Dedifferentiated amniotic fluid mesenchymal stem cell (primary cell): ENCODE data around the gene ARMC8.

Experiments
- DNase-seq: peaks from one replicate; pipeline ENCODE4 v3.0.0-alpha.2; 2016; ENCODE audit errors: extremely low spot score

The ARMC8 gene

DNA sequence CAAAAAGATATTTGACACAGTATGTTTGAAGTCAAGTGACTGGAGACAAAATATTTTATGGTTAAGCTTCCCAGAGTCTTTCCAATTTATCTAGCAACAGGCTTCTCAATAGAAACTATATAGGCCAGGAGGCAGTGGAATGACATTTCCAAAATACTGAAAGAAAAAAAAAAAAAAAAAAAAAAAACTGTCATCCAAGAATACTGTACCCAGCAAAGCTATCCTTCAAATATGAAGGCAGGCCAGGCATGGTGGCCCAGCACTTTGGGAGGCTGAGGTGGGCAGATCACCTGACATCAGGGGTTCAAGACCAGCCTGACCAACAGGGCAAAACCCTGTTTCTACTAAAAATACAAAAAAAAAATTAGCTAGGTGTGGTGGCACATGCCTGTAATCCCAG is 121.7 kb downstream of the ARMC8 start:
- DNase-seq = no peak

DNA sequence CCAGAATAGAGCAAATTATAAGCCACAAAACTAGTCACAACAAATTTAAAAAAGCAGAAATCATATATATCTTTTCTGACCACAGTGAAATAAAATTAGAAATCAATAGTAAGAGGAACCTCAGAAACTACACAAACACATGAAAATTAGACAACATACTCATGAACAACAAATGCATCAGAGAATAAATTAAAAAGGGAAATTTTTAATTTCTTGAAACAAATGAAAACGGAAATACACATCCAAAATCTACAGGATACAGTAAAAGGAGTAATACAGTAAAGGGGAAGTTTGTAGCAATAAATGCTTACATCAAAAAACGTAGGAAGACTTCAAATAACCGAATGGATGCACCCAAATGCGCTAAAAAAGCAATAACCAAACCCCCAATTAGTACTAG is 123.4 kb downstream of the ARMC8 start:
- no peak for DNase-seq

DNA sequence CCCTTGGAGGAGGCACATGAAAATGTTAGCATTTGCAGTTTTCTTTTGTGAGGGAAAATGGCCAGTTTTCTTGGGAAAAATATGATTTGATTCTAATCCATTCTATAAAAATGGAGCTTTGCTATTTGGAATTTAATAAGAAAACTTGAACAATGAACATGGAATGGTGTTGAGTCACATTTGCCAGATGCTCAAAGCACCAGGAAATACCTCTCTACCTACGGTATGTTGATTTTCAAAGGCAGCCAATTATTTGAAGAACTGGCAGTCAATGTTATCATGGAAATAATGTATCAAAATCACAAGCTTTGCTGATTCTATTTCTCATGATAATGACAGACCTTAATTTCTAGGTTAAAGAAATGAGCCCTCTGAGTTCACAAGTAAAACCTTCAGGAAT is 127.7 kb downstream of the ARMC8 start:
- DNase-seq = no peak

DNA sequence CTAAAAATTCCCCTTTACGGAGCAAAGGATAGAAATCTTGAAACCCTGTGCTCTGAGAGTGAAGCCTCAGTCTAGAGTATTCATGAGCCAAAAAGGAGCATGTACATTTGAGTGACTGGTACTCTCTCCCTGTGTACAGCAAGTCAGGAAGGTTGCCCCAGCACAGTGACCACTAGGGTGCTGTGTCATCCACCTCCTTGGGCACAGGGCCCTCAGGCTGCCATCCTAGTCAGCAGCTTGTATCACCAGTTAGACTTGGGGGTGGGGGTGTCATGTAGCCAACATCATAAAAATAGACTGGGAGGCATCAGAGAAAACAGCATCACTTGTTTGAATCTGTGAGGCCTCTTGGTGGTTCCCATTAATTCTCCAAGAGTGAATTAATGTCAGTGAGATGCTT is 130.6 kb downstream of the ARMC8 start:
- no peak for DNase-seq

DNA sequence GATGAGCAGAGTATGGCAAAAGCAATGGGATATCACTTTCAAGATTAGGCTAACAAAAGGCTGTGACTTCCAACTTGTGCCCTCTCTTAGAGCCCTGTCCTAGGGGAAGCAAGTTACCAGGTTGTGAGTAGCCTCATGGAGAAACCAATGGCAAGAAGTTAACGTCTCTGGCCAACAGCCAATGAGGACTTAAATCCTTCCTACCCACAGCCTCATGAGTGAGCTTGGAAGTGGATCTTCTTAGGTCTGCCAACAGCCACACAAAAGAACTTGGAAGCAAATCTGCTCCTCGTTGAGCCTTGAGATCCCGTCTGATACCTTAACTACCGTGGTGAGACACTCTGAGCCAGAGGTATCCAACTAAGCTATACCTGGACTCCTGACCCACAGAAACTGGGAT is 136.9 kb downstream of the ARMC8 start:
- no peak for DNase-seq

DNA sequence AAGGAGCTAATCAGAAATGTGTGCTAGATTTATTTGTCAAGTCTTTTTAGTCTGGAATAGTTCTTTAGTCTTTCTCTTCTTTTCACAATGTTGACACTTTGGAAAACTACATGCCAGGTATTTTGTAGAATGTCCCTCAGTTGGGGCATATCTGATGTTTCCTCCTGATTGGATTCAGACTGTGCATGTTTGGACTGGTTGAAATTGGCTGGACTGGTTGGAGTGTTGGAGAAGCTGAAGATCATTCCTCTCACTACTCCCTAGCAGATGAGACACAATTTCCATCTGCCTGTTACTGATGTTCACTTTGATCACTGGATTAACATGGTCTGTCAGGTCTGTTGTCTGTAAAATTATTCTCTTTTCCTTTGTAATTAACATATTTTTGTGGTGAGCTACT is 138.9 kb downstream of the ARMC8 start:
- DNase-seq = no peak

DNA sequence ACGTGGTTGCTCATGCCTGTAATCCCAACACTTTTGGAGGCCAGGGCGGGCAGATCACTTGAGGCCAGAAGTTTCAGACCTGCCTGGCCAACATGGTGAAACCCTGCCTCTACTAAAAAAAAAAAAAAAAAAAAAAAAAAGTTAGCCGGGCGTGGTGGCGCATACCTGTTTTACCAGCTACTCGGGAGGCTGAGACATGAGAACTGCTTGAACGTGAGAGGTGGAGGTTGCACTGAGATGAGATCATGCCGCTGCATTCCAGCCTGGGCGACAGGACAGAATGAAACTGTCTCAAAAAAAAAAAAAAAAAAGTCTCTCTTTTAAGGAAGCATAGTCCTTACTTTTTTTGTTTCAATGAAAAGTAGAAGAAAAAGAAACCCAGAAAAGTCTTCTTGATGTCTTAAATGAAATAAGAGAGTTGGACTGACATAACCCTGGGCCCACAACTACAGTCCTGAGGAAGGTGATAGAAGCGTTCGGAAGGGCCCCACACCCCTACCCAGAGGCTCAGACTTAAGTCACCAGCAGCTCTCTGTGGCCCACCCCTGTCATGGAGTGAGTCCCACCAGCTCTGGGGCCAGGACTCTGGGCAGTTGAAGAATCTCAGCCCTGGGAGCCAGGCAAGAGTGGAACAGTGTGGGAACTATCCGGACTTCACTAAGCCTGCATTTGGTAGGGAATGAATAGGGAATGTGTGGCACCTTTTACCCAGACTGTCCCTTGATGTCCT is 139.9 kb downstream of the ARMC8 start:
- no peak for DNase-seq

DNA sequence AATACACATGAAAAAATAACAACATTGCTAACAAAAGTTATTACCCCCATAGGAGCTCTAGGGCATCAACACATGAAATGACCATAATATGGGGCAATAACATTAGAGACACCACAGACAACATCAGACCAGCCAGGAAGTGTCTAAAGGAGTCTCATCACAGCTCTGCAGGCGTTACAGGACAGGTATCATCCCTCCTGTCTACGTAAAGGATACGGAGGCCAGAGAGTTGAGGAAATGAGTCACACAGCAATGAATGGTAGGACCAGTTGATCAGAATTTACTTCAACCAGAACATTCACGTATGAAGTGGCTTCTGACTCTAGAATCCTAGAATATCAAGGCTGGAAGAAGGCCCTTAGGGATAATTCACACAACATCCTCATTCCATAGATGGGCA is 140.7 kb downstream of the ARMC8 start:
- no peak for DNase-seq

DNA sequence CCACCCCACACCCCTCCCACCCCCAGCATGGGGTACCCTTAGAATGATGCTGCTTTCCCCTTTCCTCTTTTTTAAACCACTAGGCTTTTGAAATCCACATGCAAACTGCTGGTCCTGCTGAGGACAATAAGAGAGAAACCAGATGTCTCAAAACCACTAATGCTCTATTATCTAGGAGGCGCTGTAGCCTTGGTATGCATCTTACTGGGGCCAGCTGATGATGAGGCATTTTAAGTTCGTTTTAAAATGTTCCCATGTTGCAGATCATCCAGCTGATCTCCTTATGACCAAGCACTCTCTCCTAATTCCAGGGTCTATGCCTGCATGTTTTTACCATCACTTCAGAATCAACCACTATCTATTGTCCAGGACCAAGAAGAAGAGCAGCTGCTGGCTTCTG is 141.2 kb downstream of the ARMC8 start:
- DNase-seq = no peak

DNA sequence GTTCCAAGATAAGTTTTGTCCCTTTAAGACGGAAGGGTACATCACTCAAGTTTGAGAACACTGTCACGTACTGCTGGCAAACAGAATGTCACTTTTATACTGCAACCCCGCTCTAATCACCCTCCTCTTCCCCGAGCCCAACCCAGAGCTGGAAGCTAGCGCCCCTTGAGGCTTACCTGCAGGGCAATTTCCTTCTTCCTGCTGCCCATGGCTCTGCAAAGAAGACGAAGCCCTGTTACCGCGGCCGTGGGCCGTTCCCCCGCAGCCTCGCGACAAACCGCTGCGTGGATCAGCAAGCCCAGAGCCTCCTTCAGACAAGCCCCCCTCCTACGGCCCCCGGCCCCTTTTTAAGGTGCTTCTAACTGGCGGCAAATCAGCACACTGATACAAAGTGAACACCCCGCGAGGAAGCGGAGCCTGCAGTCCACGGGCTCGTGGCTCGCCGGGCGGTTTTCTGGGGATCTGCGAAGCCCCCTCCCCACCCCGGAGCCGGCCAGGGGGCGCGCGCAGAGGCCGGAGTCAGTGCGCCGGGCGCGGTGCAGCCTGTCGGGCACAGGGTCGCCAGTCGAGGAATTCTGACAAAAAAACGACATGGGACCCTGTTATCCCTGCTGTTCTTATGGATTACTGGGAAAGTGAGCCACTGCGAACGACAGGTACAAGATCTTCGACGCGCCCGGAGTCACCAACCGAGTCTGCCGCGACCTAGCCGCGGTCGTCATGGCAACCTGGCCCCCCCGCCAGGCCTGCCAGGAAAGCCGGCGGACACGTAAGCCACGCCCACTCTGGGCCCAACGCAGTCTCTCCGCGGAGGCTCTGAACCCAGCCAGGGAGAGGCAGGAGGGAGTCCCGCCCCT is 142.3 kb downstream of the ARMC8 start, which contains the start of gene NME9:
Gene NME9, minus strand, starts transcription at position 725 of the 857 bp plus-strand sequence. Its CDS starts 516 bp downstream, at position 209.
- peak; percentile 31 for DNase-seq

DNA sequence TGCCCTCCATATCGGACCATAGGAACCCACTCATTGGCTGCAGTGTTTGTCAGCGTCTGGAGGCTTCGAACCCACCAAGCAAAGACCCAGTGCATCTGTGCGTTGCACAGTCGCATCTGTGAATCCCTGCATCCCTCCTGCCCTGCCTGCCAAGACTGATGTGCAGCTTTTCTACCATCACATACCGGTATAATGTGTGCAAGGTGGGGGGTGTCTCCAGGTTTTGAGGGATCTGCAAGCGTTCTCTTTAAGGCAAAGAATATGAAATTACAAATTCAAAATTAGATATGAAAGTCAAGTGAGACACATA is 142.8 kb downstream of the ARMC8 start:
- DNase-seq = no peak

DNA sequence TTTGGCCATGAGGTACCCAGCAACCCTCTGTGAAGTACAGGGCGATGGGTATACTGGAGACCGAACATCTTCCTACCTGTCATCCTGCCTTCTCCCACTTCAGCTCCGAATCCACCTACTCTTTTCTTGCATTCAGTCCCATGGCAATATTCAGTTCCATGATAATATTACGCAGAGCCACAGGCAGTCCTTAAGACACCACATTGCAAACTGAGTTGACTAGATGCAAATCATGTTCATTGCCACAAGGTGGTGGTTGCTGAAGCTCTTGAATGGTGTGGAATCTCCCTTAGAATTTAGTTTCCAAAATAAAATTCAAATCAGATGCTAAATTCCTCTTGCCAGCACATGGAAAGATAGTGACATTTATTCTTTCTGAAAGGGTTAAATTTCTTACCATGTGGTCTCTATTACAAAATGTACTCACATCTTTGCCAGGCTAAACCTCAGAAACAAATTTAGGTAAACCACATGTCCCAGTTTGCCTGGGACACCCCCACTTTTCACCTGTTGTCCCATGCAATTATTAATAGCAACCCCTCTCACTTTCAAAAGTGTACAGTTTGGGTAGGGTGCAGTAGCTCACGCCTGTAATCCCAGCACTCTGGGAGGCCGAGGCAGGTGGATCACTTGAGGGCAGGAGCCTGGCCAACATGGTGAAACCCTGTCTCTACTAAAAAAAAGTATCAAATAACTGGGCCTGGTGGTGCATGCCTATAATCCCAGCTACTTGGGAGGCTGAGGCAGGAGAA is 144.2 kb downstream of the ARMC8 start:
- DNase-seq = peak; percentile 40

DNA sequence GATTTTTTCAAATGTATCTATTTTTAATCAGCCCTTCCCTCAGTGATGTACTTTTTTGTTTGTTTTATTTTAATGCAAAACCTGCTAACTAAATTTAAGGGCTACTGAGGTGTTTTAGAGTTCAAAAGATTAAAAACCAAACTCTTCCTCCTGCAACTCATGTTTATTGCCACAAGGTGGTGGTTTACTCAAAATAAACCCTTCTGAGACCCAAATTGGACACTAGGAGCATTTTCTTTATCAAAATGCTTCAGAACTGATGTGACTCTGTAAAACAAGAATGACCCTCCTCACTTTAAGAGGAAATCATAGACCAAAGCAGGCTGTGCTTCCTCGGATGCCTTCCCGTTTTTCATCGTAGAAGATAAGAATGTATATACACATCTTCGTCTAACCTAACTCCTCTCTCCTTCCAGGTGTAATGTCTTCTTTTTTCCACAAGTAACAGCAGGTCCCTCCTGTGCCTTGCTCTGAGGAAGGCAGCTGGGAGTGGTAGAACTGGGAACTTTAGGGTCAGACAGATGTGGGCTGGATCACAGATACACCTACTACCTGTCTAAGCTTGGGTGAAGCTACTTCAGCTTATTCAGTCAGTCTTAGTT is 145.5 kb downstream of the ARMC8 start:
- peak; percentile 65 for DNase-seq

DNA sequence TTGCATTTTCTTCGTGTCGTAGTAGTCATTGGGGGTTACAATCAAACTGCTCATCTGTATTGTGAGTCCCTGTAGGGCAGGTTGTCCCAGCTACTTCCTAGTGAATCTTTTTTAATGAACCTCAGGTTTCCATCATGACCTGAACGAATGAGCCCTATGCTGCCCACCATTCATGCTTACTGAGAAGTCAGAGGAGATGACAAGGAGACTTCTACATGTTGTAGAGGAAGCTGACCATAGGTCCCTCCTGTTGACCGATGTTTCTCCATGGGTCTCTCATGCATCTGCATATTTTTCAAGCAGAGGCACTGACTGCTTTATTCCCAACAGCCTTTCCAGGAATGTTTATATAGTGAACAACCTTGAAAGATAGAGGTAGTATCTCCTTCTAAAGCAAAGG is 147.5 kb downstream of the ARMC8 start:
- no peak for DNase-seq

DNA sequence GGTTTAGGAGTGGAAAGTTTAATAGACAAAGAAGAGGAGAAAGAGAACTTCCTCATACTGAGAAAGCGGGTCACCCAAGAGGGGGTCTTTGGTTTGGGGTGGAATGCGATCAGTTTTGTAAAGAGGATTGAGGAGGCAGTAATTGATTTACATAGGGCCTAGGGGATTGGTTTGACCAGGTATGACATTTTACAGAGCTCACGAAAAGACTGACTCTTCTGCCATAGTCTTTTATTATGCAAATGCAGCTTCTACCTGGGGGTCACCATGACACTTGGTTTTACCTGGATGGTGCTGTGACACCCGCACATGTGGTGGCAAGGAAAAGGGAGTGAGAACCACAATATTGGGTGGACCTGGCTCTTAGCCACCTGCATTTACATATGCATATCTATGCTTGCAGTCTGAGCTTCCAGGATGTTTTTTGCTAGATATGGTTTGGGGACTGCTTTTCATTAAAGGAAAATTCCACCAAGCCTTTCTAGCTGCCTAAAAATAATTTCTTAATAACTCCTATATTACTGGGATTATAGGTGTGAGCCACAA is 149.4 kb downstream of the ARMC8 start:
- DNase-seq = no peak

DNA sequence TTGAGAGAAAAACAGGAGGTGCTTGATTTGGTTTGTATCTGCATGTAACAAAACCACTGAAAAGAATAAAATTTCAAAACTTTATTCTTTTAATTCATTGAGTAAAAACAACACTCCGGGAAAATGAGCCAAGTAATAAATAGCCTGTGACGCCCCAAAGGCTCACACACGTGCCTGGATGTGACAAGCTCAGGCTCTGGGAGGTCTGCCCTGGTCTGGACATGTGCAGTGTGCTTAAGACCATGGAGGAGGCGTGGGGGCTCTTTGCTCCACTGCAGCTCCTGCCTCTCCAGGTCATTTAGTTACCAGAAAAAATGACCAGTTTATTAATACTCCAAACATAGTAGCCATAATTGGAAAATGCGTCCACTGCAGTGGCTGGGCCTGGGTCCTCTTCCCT is 151.1 kb downstream of the ARMC8 start:
- DNase-seq = no peak

DNA sequence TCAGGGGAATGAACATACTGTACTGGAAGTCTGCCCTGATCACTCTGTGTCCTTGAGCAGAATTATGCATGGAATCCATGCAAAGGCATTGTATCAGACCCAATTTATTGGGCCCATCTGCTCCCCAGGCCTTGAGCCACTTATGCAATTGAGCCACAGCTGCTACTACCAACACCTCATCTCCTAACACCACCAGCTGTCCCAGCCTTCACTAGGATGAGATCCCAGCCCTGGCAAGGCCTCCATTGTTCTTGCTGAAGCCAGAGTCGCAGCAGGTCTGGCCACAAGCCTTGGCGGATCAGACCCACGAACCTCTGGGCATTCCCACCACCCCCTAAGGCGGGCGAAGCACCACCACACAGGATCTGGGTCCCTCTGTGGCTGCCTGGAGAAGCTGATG is 151.7 kb downstream of the ARMC8 start:
- no peak for DNase-seq

DNA sequence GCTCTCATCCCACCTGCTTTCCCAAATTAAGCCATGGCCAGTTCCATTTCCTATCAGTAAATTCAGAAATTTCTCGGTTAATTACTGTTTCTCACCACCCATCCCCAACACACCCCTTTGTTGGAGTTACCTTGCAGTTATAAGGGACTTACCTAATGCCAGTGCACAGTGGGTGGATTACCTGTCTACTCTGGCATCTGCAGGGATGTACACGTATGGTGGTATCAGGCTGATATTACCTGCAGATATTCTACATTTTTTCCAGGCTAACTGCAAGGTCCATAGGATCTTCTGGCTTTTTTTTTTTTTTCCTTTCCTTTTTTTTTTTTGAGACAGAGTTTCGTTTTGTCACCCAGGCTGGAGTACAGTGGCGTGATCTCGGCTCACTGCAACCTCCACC is 153.4 kb downstream of the ARMC8 start:
- no peak for DNase-seq

DNA sequence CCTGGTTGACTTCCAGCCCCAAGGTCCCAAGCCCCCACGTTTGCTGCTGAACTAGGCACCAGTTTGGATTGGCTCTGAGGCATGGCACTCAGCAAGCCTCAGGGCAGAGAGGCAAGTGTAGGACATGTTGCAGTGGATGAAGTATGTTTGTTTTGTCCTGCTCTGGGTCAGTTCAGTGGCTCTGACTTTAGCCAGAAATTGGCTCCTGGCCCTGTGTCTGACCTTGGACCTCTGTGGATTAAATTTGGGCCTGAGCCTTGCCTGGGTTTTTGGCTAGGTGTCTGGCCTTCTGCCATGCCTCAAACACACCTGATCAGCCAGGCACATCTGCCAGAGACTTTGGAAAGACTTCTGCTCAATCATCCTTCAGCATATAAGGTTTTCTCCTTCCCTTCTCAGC is 157.7 kb downstream of the ARMC8 start:
- no peak for DNase-seq
